ENCODE data around the gene MAP2K2.
"Not testable (repeated sequence)": the region's sequence is repeated elsewhere in the genome, so short reads cannot be mapped to it uniquely, and the experiment has no call there.

MAP2K2 gene

DNA sequence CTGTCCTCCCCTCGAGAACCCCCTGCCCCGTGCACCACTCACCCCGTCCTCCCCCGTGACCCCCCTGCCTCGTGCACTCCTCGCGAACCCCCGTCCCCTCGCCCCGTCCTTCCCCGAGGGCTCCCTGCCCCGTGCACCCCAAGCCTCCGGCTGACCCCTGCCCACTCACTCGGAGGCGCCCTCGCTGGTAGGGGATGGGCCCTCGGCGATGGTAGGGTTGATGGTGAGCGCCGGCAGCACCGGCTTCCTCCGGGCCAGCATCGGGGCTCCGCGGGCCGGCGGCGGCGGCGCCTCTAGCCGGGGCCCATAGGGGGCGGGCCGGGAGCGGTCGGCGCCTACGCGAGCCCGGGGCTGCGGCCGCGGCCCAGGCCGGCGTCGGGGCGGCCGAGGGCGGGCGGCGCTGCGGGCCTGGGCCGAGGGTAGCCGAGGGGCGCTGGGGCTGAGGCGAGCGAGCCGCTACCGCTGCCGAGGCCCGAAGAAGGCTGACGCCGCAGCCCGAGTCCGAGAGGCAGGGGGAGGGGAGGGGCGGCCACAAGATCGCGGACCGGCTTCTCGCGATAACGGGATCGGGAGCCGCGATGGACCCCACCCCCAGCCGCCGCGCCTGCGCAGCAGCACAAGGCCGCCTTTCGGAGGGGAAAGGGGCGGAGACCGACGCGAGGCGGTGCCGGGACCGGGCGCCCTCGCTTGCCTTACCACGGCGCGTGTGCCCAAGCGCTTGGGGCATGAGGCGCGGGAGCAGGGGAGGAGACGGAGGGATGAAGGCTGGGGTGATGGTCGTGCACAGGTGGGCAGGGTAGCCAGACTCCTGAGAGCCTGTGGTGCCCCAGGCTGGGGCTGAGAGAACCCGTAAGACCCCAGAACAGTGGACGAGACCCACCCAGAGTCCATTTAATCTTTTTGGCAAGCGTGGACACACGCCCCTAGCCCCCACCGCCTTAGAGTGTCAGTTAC lies at the start of gene MAP2K2:
MAP2K2 (minus strand) TSS at position 508 of the 954 bp plus-strand sequence; CDS start at position 261, 247 bp downstream.
- TF ChIP-seq, protein P1, sequence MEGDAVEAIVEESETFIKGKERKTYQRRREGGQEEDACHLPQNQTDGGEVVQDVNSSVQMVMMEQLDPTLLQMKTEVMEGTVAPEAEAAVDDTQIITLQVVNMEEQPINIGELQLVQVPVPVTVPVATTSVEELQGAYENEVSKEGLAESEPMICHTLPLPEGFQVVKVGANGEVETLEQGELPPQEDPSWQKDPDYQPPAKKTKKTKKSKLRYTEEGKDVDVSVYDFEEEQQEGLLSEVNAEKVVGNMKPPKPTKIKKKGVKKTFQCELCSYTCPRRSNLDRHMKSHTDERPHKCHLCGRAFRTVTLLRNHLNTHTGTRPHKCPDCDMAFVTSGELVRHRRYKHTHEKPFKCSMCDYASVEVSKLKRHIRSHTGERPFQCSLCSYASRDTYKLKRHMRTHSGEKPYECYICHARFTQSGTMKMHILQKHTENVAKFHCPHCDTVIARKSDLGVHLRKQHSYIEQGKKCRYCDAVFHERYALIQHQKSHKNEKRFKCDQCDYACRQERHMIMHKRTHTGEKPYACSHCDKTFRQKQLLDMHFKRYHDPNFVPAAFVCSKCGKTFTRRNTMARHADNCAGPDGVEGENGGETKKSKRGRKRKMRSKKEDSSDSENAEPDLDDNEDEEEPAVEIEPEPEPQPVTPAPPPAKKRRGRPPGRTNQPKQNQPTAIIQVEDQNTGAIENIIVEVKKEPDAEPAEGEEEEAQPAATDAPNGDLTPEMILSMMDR (IDR thresholded peaks at IDR 0.05; ENCODE audit: low read depth, low read length): no peak

DNA sequence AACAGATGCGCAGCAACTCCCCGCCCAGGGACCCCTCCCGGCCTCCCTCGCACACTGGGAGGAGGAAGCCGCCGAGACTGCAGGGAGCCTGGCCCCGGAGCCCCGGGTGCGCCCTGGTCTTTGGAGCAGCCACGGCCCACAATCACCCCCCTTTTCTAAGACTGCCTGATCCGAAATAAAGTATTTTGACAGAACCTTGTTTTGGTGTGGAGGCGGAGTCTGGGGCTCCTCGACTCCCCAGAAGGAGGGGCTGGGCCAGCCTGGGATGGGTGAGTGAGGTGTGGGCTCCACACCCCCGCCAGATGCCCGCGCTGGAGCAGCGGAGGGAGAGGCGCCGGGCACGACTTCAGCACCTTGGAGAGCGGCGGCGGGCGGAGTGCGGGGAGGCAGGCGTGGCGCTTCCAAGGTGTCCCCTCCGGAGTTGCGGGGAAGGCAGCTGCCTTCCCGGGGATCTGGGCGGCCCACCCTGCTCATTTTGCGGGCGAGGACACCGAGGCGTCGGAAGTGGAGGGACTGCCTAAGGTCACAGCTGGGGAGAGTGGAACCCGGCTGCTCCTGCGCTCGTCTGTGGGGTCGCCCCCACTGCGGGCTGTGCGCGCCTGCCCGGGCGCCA lies 49.0 kb upstream of the MAP2K2 start:
- TF ChIP-seq, protein P1 (IDR thresholded peaks at IDR 0.05; ENCODE audit: low read depth, low read length): no peak

More for the DNA sequence above, at the start of gene MAP2K2:
- DNase-seq (ENCODE audit: extremely low read depth, low read depth): peak; percentile 70

DNA sequence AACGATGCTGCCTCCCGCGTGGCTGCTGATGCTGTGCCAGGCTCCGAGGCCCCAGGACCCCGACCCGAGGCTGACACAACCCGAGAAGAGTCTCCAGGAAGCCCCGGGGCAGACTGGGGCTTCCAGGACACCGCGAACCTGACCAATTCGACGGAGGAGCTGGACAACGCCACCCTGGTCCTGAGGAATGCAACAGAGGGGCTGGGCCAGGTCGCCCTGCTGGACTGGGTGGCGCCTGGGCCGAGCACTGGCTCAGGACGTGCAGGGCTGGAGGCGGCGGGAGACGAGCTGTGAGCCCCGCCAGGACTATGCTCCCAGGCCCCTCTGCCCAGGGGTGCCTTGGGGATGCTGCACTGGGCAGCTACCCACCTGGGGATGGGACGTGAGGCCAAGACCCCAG lies 47.8 kb upstream of the MAP2K2 start:
- no peak for DNase-seq (ENCODE audit: extremely low read depth, low read depth)
- TF ChIP-seq, protein P1 (IDR thresholded peaks at IDR 0.05; ENCODE audit: low read depth, low read length): no peak

More for the DNA sequence above, 49.0 kb upstream of the MAP2K2 start:
- DNase-seq (ENCODE audit: extremely low read depth, low read depth): no peak

DNA sequence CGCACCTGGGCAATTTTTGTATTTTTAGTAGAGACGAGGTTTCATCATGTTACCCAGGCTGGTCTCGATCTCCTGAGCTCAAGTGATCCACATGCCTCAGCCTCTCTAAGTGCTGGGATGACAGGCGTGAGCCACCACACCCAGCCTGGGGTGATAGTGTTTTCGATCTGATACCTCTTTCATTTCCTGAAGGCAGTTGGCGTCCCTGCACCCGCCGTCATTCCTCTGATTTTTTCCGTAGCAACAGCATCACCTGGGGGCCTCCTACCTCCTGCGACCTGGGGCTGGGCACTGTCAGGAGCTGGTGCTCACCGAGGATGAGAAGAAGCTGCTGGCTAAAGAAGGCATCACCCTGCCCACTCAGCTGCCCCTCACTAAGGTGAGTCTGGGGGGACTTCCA lies 40.3 kb upstream of the MAP2K2 start:
- TF ChIP-seq, protein P1 (IDR thresholded peaks at IDR 0.05; ENCODE audit: low read depth, low read length): no peak
- no peak for DNase-seq (ENCODE audit: extremely low read depth, low read depth)

DNA sequence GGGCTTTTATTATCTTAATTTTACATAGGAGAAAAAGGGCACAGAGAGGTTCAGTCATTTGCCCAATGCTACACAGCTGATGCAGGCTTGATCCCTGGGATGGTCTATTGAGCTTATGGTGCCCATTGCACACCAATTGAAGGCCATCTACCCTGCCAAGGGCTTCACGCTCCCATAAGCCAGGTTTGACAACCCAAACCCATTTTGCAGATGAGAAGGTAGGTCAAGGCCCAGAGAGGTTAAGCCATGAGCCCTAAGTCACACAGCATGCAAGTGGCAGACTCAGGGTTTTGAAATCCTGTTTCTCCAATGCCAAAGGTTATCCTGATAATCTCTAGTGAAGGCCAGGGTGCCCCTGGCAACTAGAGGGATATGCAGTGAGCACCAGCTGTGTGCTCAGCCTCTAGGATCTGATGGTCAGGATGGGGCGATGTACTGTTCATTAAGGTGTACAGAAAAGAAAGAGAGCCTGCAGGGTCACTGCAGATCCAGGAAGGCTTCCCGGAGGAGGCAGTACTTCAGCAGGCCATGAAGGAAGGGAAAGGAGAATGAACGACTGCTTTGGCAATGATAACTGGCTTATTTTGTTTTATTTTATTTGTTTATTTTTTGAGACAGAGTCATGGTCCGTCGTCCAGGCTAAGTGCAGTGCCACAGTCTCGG lies 37.6 kb upstream of the MAP2K2 start:
- TF ChIP-seq, protein P1 (IDR thresholded peaks at IDR 0.05; ENCODE audit: low read depth, low read length): no peak
- DNase-seq (ENCODE audit: extremely low read depth, low read depth): no peak

DNA sequence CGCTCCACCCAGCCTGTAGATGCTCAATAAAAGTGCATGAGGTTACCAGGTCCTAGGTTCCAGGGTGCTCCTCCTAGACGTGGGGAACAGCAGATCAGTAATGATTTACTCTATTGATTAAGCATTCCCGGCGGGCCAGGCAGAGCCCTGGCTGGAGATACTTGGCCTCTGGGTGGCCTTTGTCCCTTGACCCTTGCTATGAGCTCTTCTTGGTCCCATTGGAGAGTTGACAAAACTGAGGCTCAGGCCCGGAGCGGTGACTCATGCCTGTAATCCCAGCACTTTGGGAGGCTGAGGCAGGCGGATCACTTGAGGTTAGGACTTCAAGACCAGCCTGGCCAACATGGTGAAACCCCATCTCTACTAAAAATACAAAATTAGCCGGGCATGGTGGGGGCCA lies 34.0 kb upstream of the MAP2K2 start:
- DNase-seq (ENCODE audit: extremely low read depth, low read depth): not testable (repeated sequence)

DNA sequence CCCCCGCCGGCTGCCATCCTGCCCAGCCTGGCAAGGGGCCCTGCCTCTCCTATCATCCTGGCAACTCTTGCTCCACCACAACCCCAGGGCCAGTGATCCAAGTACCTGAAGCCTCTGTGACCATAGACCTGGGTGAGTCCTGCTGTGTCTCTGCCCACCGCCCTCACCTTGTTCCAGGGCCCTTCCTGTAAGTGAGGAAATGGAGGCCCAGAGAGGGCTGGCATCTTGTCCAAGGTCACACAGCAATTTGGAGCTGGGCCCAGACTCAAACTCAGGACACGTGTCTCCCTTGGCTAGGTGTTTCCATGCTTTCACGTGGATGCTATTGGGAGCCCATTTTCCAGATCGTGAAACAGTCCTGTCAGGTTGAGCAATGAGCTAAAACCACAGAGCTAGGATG lies 33.2 kb upstream of the MAP2K2 start:
- TF ChIP-seq, protein P1 (IDR thresholded peaks at IDR 0.05; ENCODE audit: low read depth, low read length): no peak
- DNase-seq (ENCODE audit: extremely low read depth, low read depth): no peak
